NCI-H146 treated with DMSO at 0.1 percent for 48 hours (cell line): Measurements from ENCODE around the gene OR5AU1.
A peak's percentile ranks its signal among the peaks of the same experiment; 100 is the strongest.

Experiments
- DNase-seq: peaks from one replicate; lab custom pipeline; 2025; ENCODE audit not compliant: unreplicated experiment; lab: John Stamatoyannopoulos, UW

Gene OR5AU1

GRCh38 chr14:21108791-21109190 is 47.1 kb downstream of the OR5AU1 start:
- no peak for DNase-seq

GRCh38 chr14:21107283-21107800 is 48.5 kb downstream of the OR5AU1 start:
- DNase-seq: no peak

DNA sequence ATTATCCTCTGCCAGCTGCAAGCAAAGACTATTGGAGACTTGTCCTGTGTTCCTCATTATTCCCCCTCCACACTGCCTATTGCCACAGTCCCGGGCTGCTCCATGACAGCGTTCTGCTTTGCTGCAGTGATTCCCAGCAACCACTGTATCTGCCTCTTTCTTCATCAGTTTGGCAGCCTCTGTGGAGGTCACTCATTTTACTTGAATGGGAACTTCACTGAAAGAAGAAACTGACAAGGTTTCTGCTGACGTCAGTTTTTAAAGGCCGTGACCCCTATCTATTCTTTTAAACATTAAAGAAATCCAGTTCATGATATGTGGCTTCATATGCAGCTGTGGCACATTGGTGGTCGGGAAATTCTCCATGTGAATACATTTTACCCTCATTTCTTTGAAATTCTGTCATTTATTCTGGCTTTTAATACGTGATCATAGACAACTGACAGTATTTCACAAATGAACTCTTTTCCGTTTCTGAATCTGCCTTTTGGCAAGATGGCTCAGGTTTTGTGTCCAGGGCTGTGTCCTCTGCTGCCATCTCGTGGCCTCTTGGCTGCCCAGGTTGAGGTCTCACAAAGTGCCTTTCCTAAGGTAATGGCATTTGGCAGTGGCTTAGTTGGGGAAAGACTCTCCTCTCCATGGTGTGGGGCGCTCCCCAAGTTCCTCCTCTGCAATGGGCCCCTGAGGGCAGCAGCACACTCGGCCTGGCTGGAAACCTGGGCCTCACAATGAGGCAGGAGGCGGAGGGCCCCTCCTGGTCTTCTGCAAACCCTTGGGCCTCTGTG is 49.2 kb downstream of the OR5AU1 start:
- DNase-seq: peak; percentile 20

DNA sequence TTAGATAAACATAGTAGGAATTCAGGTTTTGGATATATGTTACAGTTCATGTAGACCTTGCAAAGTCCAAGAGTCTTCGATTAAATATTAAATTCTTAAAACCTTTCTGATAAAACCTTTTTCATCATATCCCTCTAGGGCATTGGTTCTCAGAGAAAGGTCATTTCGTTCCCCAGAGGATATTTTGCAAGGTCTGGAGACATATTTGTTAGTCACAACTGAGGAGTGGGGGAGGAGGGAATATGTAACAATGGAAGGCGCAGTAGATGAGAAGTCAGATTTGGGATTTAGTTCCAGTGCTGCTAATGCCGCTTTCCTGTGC is 49.7 kb downstream of the OR5AU1 start:
- no peak for DNase-seq

- DNase-seq: no peak
Measured at GRCh38 chr14:21105095-21105494, 50.8 kb downstream of the OR5AU1 start.
